Measurements from ENCODE around the gene ETS1. TPM values are rescaled to one million over a fixed set of nuclear protein-coding genes. Genes with fewer than 3 reads are reported as not detected.

Gene ETS1
- polyA plus RNA-seq, 1 experiment, result 32.3 TPM

DNA sequence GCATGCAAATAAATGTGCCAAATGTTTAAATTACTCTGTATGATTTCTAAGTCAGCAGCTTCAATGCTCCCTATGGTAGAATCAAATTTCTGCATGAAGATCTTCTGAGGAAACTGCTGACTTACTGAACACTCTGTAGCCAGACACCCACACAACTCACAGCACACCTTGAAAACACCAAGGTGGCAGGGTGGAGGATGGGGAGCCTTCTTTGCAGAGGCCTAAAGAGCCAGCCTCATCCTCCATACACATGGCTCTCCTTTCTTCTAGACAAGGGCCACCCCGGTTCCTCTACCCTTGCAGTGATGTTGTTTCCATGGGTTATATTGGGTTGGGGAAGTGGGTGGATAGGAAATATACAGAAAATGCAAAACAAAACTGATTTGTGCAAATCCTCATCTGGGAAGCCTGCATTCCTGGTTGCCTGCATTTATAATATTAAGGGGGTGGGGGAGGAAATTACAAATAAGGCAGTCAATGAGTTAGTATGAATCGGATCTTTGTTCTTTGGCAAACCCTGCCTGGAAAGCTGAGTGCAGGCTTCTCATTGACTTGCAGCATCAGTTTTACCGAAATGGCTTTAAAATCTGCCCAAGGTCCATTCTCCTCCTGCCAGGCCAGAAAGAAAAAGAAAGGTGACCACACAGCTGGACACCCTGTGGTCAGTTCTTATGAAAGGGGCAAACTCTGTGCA lies 15.8 kb upstream of the ETS1 start:
- POLR2A ChIA-PET, result no interaction called here
- CTCF ChIA-PET, result no interaction called here

DNA sequence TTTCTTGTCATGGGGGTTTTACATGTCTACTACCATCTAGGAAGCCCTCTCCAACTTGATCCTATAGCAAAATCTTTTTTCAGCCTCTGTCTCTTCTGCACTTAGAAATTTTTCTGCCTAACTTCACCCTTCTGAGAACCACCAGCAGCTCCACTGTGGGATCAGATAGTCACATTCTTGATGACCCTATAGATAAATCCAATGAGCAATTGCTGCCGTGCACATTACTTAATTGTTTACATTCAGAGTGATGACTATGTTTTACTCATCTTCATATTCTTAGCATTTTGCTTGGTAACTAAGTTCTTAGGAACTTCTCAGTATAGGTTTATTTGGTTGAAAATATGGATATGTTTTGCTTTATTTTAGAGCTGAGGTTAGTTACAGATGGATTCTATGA lies 12.4 kb upstream of the ETS1 start:
- no peak overlapping the region for H3K4me3 ChIP-seq (ENCODE audit: low read depth, low read length)
- H3K9me3 ChIP-seq (ENCODE audit: control insufficient read depth, insufficient read depth, low read length), result no peaks in the 10 kb centered on the region
- ChIA-PET POLR2A (no interaction called here), CTCF (interaction anchor here (2.7 kb wide), 1 partner anchor 31 kb away, joined by 11 read pairs; no protein-coding TSS in a partner anchor)
- H3K27ac ChIP-seq (ENCODE audit: low read depth, low read length), result no peak overlapping the region
- peak; percentile 11 for DNase-seq (ENCODE audit: low read depth, low spot score)
- no peaks in the 10 kb centered on the region for H3K27me3 ChIP-seq (ENCODE audit: control insufficient read depth, insufficient read depth, low read length)
- TF ChIP-seq, protein P1, sequence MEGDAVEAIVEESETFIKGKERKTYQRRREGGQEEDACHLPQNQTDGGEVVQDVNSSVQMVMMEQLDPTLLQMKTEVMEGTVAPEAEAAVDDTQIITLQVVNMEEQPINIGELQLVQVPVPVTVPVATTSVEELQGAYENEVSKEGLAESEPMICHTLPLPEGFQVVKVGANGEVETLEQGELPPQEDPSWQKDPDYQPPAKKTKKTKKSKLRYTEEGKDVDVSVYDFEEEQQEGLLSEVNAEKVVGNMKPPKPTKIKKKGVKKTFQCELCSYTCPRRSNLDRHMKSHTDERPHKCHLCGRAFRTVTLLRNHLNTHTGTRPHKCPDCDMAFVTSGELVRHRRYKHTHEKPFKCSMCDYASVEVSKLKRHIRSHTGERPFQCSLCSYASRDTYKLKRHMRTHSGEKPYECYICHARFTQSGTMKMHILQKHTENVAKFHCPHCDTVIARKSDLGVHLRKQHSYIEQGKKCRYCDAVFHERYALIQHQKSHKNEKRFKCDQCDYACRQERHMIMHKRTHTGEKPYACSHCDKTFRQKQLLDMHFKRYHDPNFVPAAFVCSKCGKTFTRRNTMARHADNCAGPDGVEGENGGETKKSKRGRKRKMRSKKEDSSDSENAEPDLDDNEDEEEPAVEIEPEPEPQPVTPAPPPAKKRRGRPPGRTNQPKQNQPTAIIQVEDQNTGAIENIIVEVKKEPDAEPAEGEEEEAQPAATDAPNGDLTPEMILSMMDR (IDR thresholded peaks at IDR 0.05; ENCODE audit: low read depth, low read length), result no peak

More for the DNA sequence above, 15.8 kb upstream of the ETS1 start:
- no peaks in the 10 kb centered on the region for H3K27me3 ChIP-seq (ENCODE audit: control insufficient read depth, insufficient read depth, low read length)
- DNase-seq (ENCODE audit: low read depth, low spot score), result no peak
- no peaks in the 10 kb centered on the region for H3K9me3 ChIP-seq (ENCODE audit: control insufficient read depth, insufficient read depth, low read length)
- TF ChIP-seq, protein P1 (IDR thresholded peaks at IDR 0.05; ENCODE audit: low read depth, low read length), result no peak
- no peak overlapping the region for H3K4me3 ChIP-seq (ENCODE audit: low read depth, low read length)
- no peak overlapping the region for H3K27ac ChIP-seq (ENCODE audit: low read depth, low read length)

DNA sequence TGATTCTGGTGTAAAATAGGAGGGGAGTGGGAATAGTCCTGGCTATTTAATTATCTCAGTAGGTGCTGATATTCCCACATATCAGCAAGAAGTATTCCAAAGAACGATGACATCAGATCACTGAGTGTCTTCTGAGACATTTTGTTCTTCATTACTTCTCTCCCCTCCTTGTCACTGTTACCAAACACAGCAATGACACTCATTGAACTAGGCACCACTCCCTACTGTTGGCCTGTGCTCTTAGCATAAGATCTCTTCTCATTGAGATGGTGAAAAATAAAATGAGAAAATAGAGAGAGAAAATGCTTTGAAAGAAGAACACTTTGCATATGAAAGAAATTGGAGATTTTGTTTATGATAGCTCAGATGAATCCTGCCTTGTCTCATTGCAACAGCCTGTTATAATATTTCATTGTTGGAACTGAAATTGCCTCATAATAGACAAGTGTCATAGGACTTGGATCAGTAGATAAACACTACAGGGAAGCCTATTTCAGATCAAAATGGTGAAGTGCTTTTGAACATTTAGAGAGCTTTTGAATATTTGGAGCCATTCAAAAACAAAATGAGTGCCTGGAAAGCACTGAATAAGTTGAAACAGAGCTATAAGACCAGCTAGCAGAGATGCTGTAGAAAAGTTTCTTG lies 11.3 kb upstream of the ETS1 start:
- DNase-seq (ENCODE audit: low read depth, low spot score), result no peak
- Histone ChIP-seq H3K27ac (ENCODE audit: low read depth, low read length) (no peak overlapping the region), H3K9me3 (ENCODE audit: control insufficient read depth, insufficient read depth, low read length) (no peaks in the 10 kb centered on the region), H3K27me3 (ENCODE audit: control insufficient read depth, insufficient read depth, low read length) (no peaks in the 10 kb centered on the region), H3K4me3 (ENCODE audit: low read depth, low read length) (no peak overlapping the region)
- TF ChIP-seq, protein P1 (IDR thresholded peaks at IDR 0.05; ENCODE audit: low read depth, low read length), result no peak
- POLR2A ChIA-PET, result no interaction called here
- CTCF ChIA-PET, result no interaction called here

GRCh38 chr11:128598096-128598495 lies 10.7 kb upstream of the ETS1 start:
- H3K4me3 ChIP-seq (ENCODE audit: low read depth, low read length), result no peak overlapping the region
- ChIA-PET POLR2A (no interaction called here), CTCF (no interaction called here)
- no peak for DNase-seq (ENCODE audit: low read depth, low spot score)
- no peaks in the 10 kb centered on the region for H3K27me3 ChIP-seq (ENCODE audit: control insufficient read depth, insufficient read depth, low read length)
- TF ChIP-seq, protein P1 (IDR thresholded peaks at IDR 0.05; ENCODE audit: low read depth, low read length), result no peak
- H3K9me3 ChIP-seq (ENCODE audit: control insufficient read depth, insufficient read depth, low read length), result no peaks in the 10 kb centered on the region
- H3K27ac ChIP-seq (ENCODE audit: low read depth, low read length), result no peak overlapping the region

DNA sequence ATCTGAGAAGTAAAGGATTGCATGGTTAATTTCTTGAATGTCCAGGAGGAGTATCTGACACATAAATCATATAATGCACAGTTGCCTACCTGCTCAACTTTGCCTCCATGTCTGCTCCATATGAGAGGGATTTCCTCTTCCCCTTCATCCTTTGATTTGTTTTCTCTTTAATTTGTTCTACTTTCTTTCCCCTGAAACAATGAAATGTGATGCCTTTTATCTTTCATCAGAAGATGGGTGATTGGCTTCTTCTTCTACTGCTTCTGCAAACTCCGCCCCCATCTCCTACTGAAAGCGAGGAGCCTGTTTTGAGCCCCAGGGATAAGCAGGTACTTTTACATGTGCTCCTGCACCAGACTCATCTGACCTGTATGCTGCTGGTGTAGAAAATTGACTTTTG lies 9.9 kb upstream of the ETS1 start:
- Histone ChIP-seq H3K9me3 (ENCODE audit: control insufficient read depth, insufficient read depth, low read length) (no peaks in the 10 kb centered on the region), H3K4me3 (ENCODE audit: low read depth, low read length) (no peak overlapping the region), H3K27me3 (ENCODE audit: control insufficient read depth, insufficient read depth, low read length) (no peaks in the 10 kb centered on the region), H3K27ac (ENCODE audit: low read depth, low read length) (no peak overlapping the region)
- TF ChIP-seq, protein P1 (IDR thresholded peaks at IDR 0.05; ENCODE audit: low read depth, low read length), result no peak
- DNase-seq (ENCODE audit: low read depth, low spot score), result no peak
- ChIA-PET POLR2A (no interaction called here), CTCF (no interaction called here)

All from AG04450 (cell line).